HepG2 (cell line): ENCODE measurements around the gene TAF13. TPM values are rescaled to one million over a fixed set of nuclear protein-coding genes. Genes with fewer than 3 reads are reported as not detected.

Source experiments
- ATAD3A ChIP-seq: sonication (generic); formaldehyde crosslinking; IDR thresholded peaks from 2 replicates; pipeline ENCODE4 v1.4.0; 2020; ENCODE audit warnings: missing genetic modification reagents
- EEA1 ChIP-seq: sonication (generic); formaldehyde crosslinking; IDR thresholded peaks from 2 replicates; pipeline ENCODE4 v1.5.1; 2020; ENCODE audit warnings: mild to moderate bottlenecking, missing genetic modification reagents, borderline replicate concordance
- GATA4 ChIP-seq: sonication (generic); IDR thresholded peaks from 2 replicates; pipeline ENCODE4 v1.6.1; 2016; ENCODE audit warnings: antibody characterized with exemption, low read depth, borderline replicate concordance
- HDAC1 ChIP-seq: sonication (generic); formaldehyde crosslinking; IDR thresholded peaks from 2 replicates; pipeline ENCODE4 v1.5.1; 2020; ENCODE audit warnings: mild to moderate bottlenecking, missing genetic modification reagents
- IRF9 ChIP-seq: sonication (generic); formaldehyde crosslinking; IDR thresholded peaks from 2 replicates; pipeline ENCODE4 v1.8.0; 2022; ENCODE audit warnings: missing genetic modification reagents, mild to moderate bottlenecking, borderline replicate concordance
- ISL2 ChIP-seq: sonication (generic); formaldehyde crosslinking; IDR thresholded peaks from 2 replicates; pipeline ENCODE4 v1.5.0; 2020; ENCODE audit warnings: missing genetic modification reagents
- KLF13 ChIP-seq: sonication (generic); formaldehyde crosslinking; IDR thresholded peaks from 2 replicates; pipeline ENCODE4 v1.4.0; 2020; ENCODE audit warnings: mild to moderate bottlenecking, missing genetic modification reagents
- MEIS2 ChIP-seq: sonication (generic); formaldehyde crosslinking; IDR thresholded peaks from 2 replicates; pipeline ENCODE4 v1.9.0; 2021; ENCODE audit warnings: mild to moderate bottlenecking, missing genetic modification reagents
- SOX6 ChIP-seq, 2 experiments: fragments of 450-650 bp in 1 of 2; sonication (generic) in 1 of 2; formaldehyde crosslinking in 1 of 2; IDR thresholded peaks; 2 replicates each; pipeline versions ENCODE4 v1.4.0 to v1.6.1; 2017 to 2020; ENCODE audit warnings: antibody characterized with exemption in 1 of 2, mild to moderate bottlenecking in 1 of 2, missing genetic modification reagents in 1 of 2
- SP2 ChIP-seq: sonication (generic); formaldehyde crosslinking; IDR thresholded peaks from 2 replicates; pipeline ENCODE4 v1.5.1; 2020; ENCODE audit warnings: mild to moderate bottlenecking, missing genetic modification reagents
- TEAD3 ChIP-seq: optimal IDR thresholded peaks from 2 replicates; pipeline ENCODE3; 2016; ENCODE audit warnings: borderline replicate concordance
- ZBTB20 ChIP-seq: sonication (generic); formaldehyde crosslinking; IDR thresholded peaks from 2 replicates; pipeline ENCODE4 v1.8.1; 2023; ENCODE audit warnings: missing genetic modification reagents, low read depth, mild to moderate bottlenecking, borderline replicate concordance
- ZBTB44 ChIP-seq: sonication (generic); formaldehyde crosslinking; IDR thresholded peaks from 2 replicates; pipeline ENCODE4 v1.4.0; 2020; ENCODE audit warnings: missing genetic modification reagents
- ZBTB49 ChIP-seq: sonication (generic); formaldehyde crosslinking; IDR thresholded peaks from 2 replicates; pipeline ENCODE4 v1.4.0; 2020; ENCODE audit warnings: missing genetic modification reagents, borderline replicate concordance
- ZFYVE20 ChIP-seq: sonication (generic); formaldehyde crosslinking; IDR thresholded peaks from 2 replicates; pipeline ENCODE4 v1.8.0; 2023; ENCODE audit warnings: low read depth, mild to moderate bottlenecking, moderate library complexity, missing genetic modification reagents, borderline replicate concordance
- ZMYM3 ChIP-seq: sonication (generic); formaldehyde crosslinking; IDR thresholded peaks from 2 replicates; pipeline ENCODE4 v1.5.1; 2020; ENCODE audit warnings: mild to moderate bottlenecking, missing genetic modification reagents
- ZNF235 ChIP-seq: sonication (generic); formaldehyde crosslinking; IDR thresholded peaks from 2 replicates; pipeline ENCODE4 v1.8.1; 2023; ENCODE audit warnings: mild to moderate bottlenecking, missing genetic modification reagents, borderline replicate concordance
- ZNF333 ChIP-seq: sonication (generic); formaldehyde crosslinking; IDR thresholded peaks from 2 replicates; pipeline ENCODE4 v1.4.0; 2020; ENCODE audit warnings: mild to moderate bottlenecking, missing genetic modification reagents, borderline replicate concordance
- ZNF432 ChIP-seq: sonication (generic); formaldehyde crosslinking; IDR thresholded peaks from 2 replicates; pipeline ENCODE4 v1.5.0; 2020; ENCODE audit warnings: missing genetic modification reagents, mild to moderate bottlenecking, borderline replicate concordance
- ZNF563 ChIP-seq: sonication (generic); formaldehyde crosslinking; IDR thresholded peaks from 2 replicates; pipeline ENCODE4 v1.8.0; 2022; ENCODE audit warnings: mild to moderate bottlenecking, moderate library complexity, missing genetic modification reagents
- polyA plus RNA-seq, 8 experiments: library from polyadenylated mRNA; depleted of rRNA in 3 of 8; stranded (reverse) in 7 of 8; unstranded in 1 of 8; fragments of >200 nt; fragmentation: Illumina TruSeq in 4 of 8; extraction: Trizol in 4 of 8; gene quantifications; 2 replicates each; pipeline versions ENCODE4 v1.2.1 to v1.2.3, GENCODE V29; 2011 to 2016; ENCODE audit warnings: low read depth in 4 of 8, missing spikeins in 1 of 8, mixed read lengths in 1 of 8; ENCODE audit not compliant: insufficient read depth in 1 of 8
- total RNA-seq, 5 experiments: library from RNA; depleted of rRNA; stranded (reverse); fragments of >200 nt; fragmentation: Illumina TruSeq; extraction: Trizol; gene quantifications; 2 replicates each; pipeline ENCODE4 v1.2.3, GENCODE V29; 2016; ENCODE audit warnings: low read depth in 1 of 5
- TF ChIP-seq, protein P1 (sequence below): sonication (generic); formaldehyde crosslinking; IDR thresholded peaks from 2 replicates; pipeline ENCODE4 v1.8.0; 2022; ENCODE audit warnings: low read depth, missing genetic modification reagents

Gene TAF13
- total and polyA plus RNA-seq, 2 of the 13 experiments (the other 11 are each of a cell fraction or from before 2014, with no cell fraction given): 11.5 to 36.3 TPM

- TF ChIP-seq IRF9 (CRISPR knock-in tag): peak; percentile 41; the same call in 1 of the 2 replicates
- no peak for TF ChIP-seq SP2
- no peak for TF ChIP-seq ZFYVE20 (CRISPR knock-in tag)
- TF ChIP-seq SOX6 (IDR thresholded peaks at IDR 0.05): no peak
- no peak; the same call in 1 of the 2 replicates for TF ChIP-seq SOX6 (CRISPR knock-in tag; IDR thresholded peaks at IDR 0.05)
- no peak for TF ChIP-seq ZBTB49 (CRISPR knock-in tag)
- no peak for TF ChIP-seq ZNF235 (CRISPR knock-in tag)
- no peak for TF ChIP-seq KLF13
- TF ChIP-seq GATA4: peak; percentile 73; the same call in 1 of the 2 replicates
- TF ChIP-seq ISL2 (CRISPR knock-in tag): 0 out of 2 replicates have a peak, but pooled peaks have one; percentile 10
- peak; percentile 17; the same call in 1 of the 2 replicates for TF ChIP-seq ZBTB20 (CRISPR knock-in tag)
- TF ChIP-seq MEIS2 (CRISPR knock-in tag): peak; percentile 70; the same call in 1 of the 2 replicates
- TF ChIP-seq ZNF432 (CRISPR knock-in tag): no peak
- peak; percentile 89 for TF ChIP-seq HDAC1 (CRISPR knock-in tag)
- TF ChIP-seq TEAD3 (CRISPR knock-in tag): no peak
- TF ChIP-seq, protein P1, sequence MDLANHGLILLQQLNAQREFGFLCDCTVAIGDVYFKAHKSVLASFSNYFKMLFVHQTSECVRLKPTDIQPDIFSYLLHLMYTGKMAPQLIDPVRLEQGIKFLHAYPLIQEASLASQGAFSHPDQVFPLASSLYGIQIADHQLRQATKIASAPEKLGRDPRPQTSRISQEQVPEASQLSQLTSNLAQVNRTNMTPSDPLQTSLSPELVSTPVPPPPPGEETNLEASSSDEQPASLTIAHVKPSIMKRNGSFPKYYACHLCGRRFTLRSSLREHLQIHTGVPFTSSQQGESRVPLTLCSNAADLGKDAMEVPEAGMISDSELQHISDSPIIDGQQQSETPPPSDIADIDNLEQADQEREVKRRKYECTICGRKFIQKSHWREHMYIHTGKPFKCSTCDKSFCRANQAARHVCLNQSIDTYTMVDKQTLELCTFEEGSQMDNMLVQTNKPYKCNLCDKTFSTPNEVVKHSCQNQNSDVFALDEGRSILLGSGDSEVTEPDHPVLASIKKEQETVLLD (CRISPR knock-in tag): 0 out of 2 replicates have a peak, but pooled peaks have one; percentile 12
- TF ChIP-seq ZMYM3 (CRISPR knock-in tag): no peak
- no peak for TF ChIP-seq ZNF333 (CRISPR knock-in tag)
- TF ChIP-seq ATAD3A (CRISPR knock-in tag): no peak; the same call in 1 of the 2 replicates
- peak; percentile 30; the same call in 1 of the 2 replicates for TF ChIP-seq ZBTB44 (CRISPR knock-in tag)
- TF ChIP-seq ZNF563: 0 out of 2 replicates have a peak, but pooled peaks have one; percentile 38
- no peak for TF ChIP-seq EEA1 (CRISPR knock-in tag)
Measured at GRCh38 chr1:109041621-109042468, 34.0 kb downstream of the TAF13 start, which contains the start of gene WDR47 (continued).
